Esophagus squamous epithelium (tissue), 5 donors: ENCODE data around the gene ZSCAN32. TPM values are rescaled to one million over a fixed set of nuclear protein-coding genes. Genes with fewer than 3 reads are reported as not detected.

Source experiments
- DNase-seq: peaks from one replicate; lab custom pipeline; 2025; lab: John Stamatoyannopoulos, UW
- H3K27ac ChIP-seq, 4 donors: fragments of 200-600 bp; sonication (generic); one replicate each; pipeline ENCODE4 v1.5.1; 2016 to 2019; ENCODE audit warnings: mild to moderate bottlenecking in 1 of 4
- H3K27me3 ChIP-seq, 4 donors: fragments of 200-600 bp; sonication (generic); 1 replicate in 3 of 4; 2 replicates in 1 of 4; pipeline versions ENCODE4 v1.5.1 to v1.6.0; 2017 to 2021; ENCODE audit warnings: antibody characterized with exemption in 1 of 4
- H3K36me3 ChIP-seq, 3 donors: fragments of 200-600 bp; sonication (generic); one replicate each; pipeline ENCODE4 v1.5.1; 2016 to 2019
- H3K4me1 ChIP-seq, 3 donors: fragments of 200-600 bp; sonication (generic); one replicate each; pipeline ENCODE4 v1.5.1; 2017 to 2019
- H3K4me3 ChIP-seq, 4 donors: fragments of 200-600 bp; sonication (generic); 1 replicate in 3 of 4; 2 replicates in 1 of 4; pipeline ENCODE4 v1.5.1; 2016 to 2019; ENCODE audit warnings: mild to moderate bottlenecking in 2 of 4, moderate library complexity in 1 of 4
- H3K9me3 ChIP-seq, 3 donors: fragments of 200-600 bp; sonication (generic); one replicate each; pipeline ENCODE4 v1.5.1; 2016 to 2019
- CTCF ChIP-seq, 6 experiments: fragments of 450-650 bp in 4 of 6; fragments of 200-600 bp in 2 of 6; sonication (generic) in 2 of 6; IDR thresholded peaks; one replicate each; pipeline ENCODE4 v1.5.1; 2016 to 2019; ENCODE audit warnings: antibody characterized with exemption in 6 of 6, mild to moderate bottlenecking in 4 of 6, moderate library complexity in 4 of 6
- POLR2A ChIP-seq, 4 donors: fragments of 450-650 bp; IDR thresholded peaks; one replicate each; pipeline ENCODE4 v1.6.1; 2017; ENCODE audit warnings: antibody characterized with exemption in 4 of 4, mild to moderate bottlenecking in 4 of 4, moderate library complexity in 3 of 4
- WGBS, 2 donors: methylation state at CpG; one replicate each; pipeline ENCODE4 v1.1.5; 2018; 5-methylcytosine and 5-hydroxymethylcytosine counted together
- intact Hi-C: fragments of 100-400 bp; cut with DNase I; formaldehyde crosslinking; loops from one replicate; pipeline ENCODE4 v1.15.0; 2022
- total RNA-seq, 4 donors: library from RNA; depleted of rRNA; stranded (reverse); fragments of >200 nt; gene quantifications; one replicate each; pipeline ENCODE4 v1.1.0, GENCODE V29; 2016
- donor health status: DM: yes; HTN: yes; CAD: no.

The ZSCAN32 gene
- 10 to 100 TPM in 2 of 4 donors, 1 to 10 TPM in 2; 7.2 to 18.1 (median 11.3) TPM for total RNA-seq

DNA sequence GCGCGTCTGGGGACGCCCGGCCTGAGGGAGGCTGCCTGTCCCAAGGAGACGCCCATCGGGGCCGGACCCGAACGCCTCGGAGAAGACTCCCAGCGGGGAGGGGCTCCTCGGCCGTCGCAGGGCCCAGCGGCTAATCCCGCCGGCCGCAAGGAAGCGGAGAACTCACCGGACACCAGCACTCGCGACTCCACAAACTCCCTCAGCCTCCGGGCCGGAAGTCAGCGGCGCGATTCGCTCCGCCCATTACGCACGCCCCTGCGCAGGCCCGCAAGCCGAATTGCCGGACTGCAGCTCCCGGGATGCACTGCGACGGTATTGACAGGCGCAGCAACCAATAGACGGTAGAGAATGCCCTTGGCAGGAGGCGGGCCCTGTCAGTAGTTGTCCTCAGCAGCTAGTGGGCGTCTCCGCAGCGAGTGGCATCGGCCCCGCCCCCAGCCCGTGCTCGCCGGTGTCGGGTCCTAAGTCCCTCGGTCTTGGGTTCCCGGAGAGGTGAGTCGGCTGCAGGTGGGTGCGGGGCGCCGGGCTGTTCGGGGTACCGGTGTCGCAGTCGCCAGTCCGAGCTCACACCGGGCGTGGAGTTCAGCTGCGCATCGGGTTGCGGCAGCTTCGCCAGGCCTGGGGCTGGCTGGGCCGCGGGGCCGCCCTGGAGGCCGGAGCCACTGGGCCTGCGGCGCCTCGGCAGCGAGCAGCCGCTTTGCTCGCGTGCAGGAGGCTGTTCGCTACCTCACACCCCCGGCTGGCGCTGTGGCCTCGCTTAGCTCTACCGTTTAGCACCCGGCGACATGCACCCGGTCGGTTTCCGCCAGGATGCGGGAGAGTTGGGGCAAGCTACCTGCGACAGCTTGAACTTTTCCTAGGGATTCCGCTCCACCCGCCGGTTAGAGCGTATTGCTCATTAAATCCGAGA, at the start of gene ZSCAN32, which contains the start of gene ZNF174:
Gene ZSCAN32 (minus strand): TSS at position 226 of the 910 bp plus-strand sequence. CDS start 3,447 bp downstream, outside the sequence.
Gene ZNF174 (plus strand): TSS at position 437 of the 910 bp plus-strand sequence. CDS start 790 bp downstream, outside the sequence.
- Histone ChIP-seq H3K27ac (peak within 1 kb of the TSS; percentile 85 to 93 (median 90)), H3K27me3 (no peaks in the 10 kb centered on the region), H3K36me3 (peaks cover 14 to 59% (median 28%) of the 10 kb centered on the region in 3 donors), H3K4me1 (peaks cover 5 to 36% (median 12%) of the 10 kb centered on the region in 3 donors), H3K4me3 (peak within 1 kb of the TSS; percentile 82 to 95 (median 86)), H3K9me3 (peaks cover 0 to 57% (median 39%) of the 10 kb centered on the region in 3 donors)
- TF ChIP-seq POLR2A (IDR thresholded peaks at IDR 0.05) (peak in 3 of 4 donors; percentile 56 to 75 (median 64)), CTCF (IDR thresholded peaks at IDR 0.05) (peak in 2 of 6 experiments; percentile 22 to 45)
- intact Hi-C loops = no loop called here
- peak; percentile 92 for DNase-seq
- WGBS, 2 donors = 0% methylated on average over 2 to 13 of the region's 95 CpGs

GRCh38 chr16:3444032-3444388, 43.2 kb upstream of the ZSCAN32 start:
- peak overlapping the region; percentile 77 to 83 (median 82) for H3K27ac ChIP-seq
- no peaks in the 10 kb centered on the region for H3K27me3 ChIP-seq
- peaks cover 0 to 21% (median 6%) of the 10 kb centered on the region in 3 donors for H3K4me1 ChIP-seq
- H3K9me3 ChIP-seq = peaks cover 0 to 20% (median 5%) of the 10 kb centered on the region in 3 donors
- no peak for TF ChIP-seq POLR2A (IDR thresholded peaks at IDR 0.05)
- TF ChIP-seq CTCF (IDR thresholded peaks at IDR 0.05) = peak in 1 of 6 experiments; percentile 52
- H3K4me3 ChIP-seq = peak overlapping the region; percentile 50 to 73 (median 56)
- DNase-seq = no peak
- peaks cover 0 to 38% (median 0%) of the 10 kb centered on the region in 3 donors for H3K36me3 ChIP-seq
- intact Hi-C loops = no loop called here
- 55 to 57% methylated on average over 5 to 10 of the region's 10 CpGs for WGBS, 2 donors

- TF ChIP-seq POLR2A (IDR thresholded peaks at IDR 0.05) = no peak
- TF ChIP-seq CTCF (IDR thresholded peaks at IDR 0.05) = no peak
- WGBS, 2 donors = 36 to 50% methylated on average over 14 to 40 of the region's 61 CpGs
- intact Hi-C loops = no loop called here
- H3K36me3 ChIP-seq = peaks cover 0 to 38% (median 0%) of the 10 kb centered on the region in 3 donors
- H3K9me3 ChIP-seq = peaks cover 0 to 27% (median 6%) of the 10 kb centered on the region in 3 donors
- DNase-seq = no peak
- peaks cover 0 to 21% (median 6%) of the 10 kb centered on the region in 3 donors for H3K4me1 ChIP-seq
- no peaks in the 10 kb centered on the region for H3K27me3 ChIP-seq
- H3K4me3 ChIP-seq = peak within 1 kb of the TSS; percentile 50 to 73 (median 56)
- peak within 1 kb of the TSS; percentile 77 to 83 (median 82) for H3K27ac ChIP-seq
Measured at GRCh38 chr16:3443108-3444031, 42.6 kb upstream of the ZSCAN32 start, which contains the start of the genes NAA60 and ZNF597. TSS of gene NAA60 (plus strand) at chr16:3443680. CDS start at chr16:3476228, 32,548 bp downstream. TSS of gene ZNF597 (minus strand) at chr16:3443504. CDS start at chr16:3443153, 351 bp downstream.

DNA sequence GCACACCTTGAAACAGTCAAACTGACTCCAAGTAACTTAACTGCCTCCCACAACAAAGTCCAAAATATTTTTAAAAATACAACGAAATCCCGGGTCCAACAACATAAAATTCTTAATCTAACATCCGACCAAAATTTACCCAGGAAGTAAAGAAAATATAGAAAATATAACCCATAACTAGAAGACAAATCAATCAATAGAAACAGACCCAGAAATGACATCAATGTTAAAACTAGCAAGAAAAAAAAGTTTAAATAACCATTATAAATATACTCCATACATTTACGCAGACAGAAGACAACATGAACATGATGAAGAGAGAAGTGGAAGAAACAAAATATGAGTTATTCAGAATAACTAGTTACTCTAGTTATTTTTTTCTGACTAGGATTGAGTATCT, 38.8 kb upstream of the ZSCAN32 start:
- TF ChIP-seq CTCF (IDR thresholded peaks at IDR 0.05) (no peak), POLR2A (IDR thresholded peaks at IDR 0.05) (no peak)
- no peak for DNase-seq
- Histone ChIP-seq H3K36me3 (peaks cover 0 to 53% (median 0%) of the 10 kb centered on the region in 3 donors), H3K9me3 (peaks cover 0 to 28% (median 6%) of the 10 kb centered on the region in 3 donors), H3K4me3 (no peak overlapping the region), H3K27me3 (peaks cover 0 to 6% (median 0%) of the 10 kb centered on the region in 4 donors), H3K27ac (no peak overlapping the region), H3K4me1 (peaks cover 0 to 17% (median 3%) of the 10 kb centered on the region in 3 donors)
- intact Hi-C loops = no loop called here
- WGBS, 2 donors = 79 to 95% methylated on average over 4 of the region's 4 CpGs
